ENCODE measurements around the gene IFI16. TPM values are rescaled to one million over a fixed set of nuclear protein-coding genes. Genes with fewer than 3 reads are reported as not detected.
A peak's percentile ranks its signal among the peaks of the same experiment; 100 is the strongest.
"Not testable (repeated sequence)": the region's sequence is repeated elsewhere in the genome, so short reads cannot be mapped to it uniquely, and the experiment has no call there.

The IFI16 gene
- total and polyA plus RNA-seq, 7 donors, result 9.6 to 29.4 (median 14.0) TPM

DNA sequence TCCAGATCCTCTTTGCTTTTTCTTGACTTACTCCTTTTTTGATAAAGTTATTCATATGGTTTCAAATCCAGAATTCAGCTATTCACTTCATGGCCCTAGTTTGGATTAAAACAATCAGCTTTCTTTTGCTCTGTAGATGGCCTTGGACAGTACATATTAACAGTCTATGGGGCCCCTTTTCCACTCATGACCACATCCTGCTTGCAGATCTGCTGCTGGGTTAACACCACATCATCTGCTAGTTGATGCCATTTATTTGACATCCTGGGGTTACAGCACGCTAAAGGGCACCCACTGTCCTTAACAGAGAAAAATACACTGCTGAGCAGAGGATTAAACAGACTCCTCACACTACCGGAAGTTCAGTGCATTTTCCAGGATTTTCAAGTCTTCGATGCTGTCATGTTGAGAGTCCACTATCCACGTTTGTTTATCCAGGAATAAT is 941 bp upstream of the IFI16 start:
- Histone ChIP-seq H3K36me3 (ENCODE audit: insufficient read depth in 1 of 2, low read depth in 1 of 2) (no peaks in the 10 kb centered on the region), H3K27me3 (ENCODE audit: insufficient read depth in 3 of 3, low read length in 2 of 3) (no peaks in the 10 kb centered on the region), H3K9me3 (no peaks in the 10 kb centered on the region), H3K4me3 (no peak overlapping the region), H3K27ac (peak overlapping the region; percentile 74), H3K4me1 (no peaks in the 10 kb centered on the region)
- intact Hi-C loops (cut with DNase I), result no loop called here
- WGBS, 3 donors, result 36 to 63% (median 48%) methylated on average over 4 of the region's 4 CpGs
- TF ChIP-seq CTCF (IDR thresholded peaks at IDR 0.05), result no peak
- DNase-seq, result no peak
- ATAC-seq, result peak in 2 of 4 donors; percentile 28 to 35

DNA sequence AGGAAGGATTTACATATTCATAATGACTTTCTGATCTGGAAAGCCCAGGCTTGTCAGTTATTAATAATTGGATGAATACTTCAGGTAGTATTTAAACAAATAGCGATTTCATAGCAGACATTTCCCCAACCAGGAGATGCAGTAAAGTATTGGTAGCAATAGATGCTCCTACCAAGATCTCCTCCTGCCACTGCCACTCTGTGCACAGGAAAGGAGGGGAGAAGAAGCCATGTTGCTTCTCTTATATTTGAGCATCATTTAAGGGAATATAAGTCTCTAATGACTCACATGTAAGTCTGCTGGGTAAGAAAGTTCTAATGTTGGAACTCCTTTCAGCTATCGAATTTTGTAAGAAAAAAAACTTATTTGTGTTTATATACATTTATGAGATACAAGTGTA is 420 bp upstream of the IFI16 start:
- intact Hi-C loops (cut with DNase I), result no loop called here
- 60 to 72% (median 70%) methylated on average over 2 of the region's 2 CpGs for WGBS, 3 donors
- Histone ChIP-seq H3K27ac (peak overlapping the region; percentile 74), H3K27me3 (ENCODE audit: insufficient read depth in 3 of 3, low read length in 2 of 3) (no peaks in the 10 kb centered on the region), H3K36me3 (ENCODE audit: insufficient read depth in 1 of 2, low read depth in 1 of 2) (no peaks in the 10 kb centered on the region), H3K9me3 (no peaks in the 10 kb centered on the region), H3K4me1 (no peaks in the 10 kb centered on the region), H3K4me3 (peak overlapping the region; percentile 67)
- DNase-seq, result no peak
- TF ChIP-seq CTCF (IDR thresholded peaks at IDR 0.05), result no peak
- ATAC-seq, result no peak

- no peaks in the 10 kb centered on the region for H3K27me3 ChIP-seq (ENCODE audit: insufficient read depth in 3 of 3, low read length in 2 of 3)
- intact Hi-C loops (cut with DNase I), result no loop called here
- TF ChIP-seq CTCF (IDR thresholded peaks at IDR 0.05), result no peak
- peak overlapping the region; percentile 74 for H3K27ac ChIP-seq
- H3K9me3 ChIP-seq, result no peaks in the 10 kb centered on the region
- ATAC-seq (no peak), DNase-seq (no peak)
- no peaks in the 10 kb centered on the region for H3K36me3 ChIP-seq (ENCODE audit: insufficient read depth in 1 of 2, low read depth in 1 of 2)
- no peaks in the 10 kb centered on the region for H3K4me1 ChIP-seq
- H3K4me3 ChIP-seq, result peak overlapping the region; percentile 67
- WGBS, 3 donors, result 18 to 52% (median 25%) methylated on average over 5 of the region's 5 CpGs
Observed at GRCh38 chr1:159010391-159010790, 684 bp downstream of the IFI16 start.

DNA sequence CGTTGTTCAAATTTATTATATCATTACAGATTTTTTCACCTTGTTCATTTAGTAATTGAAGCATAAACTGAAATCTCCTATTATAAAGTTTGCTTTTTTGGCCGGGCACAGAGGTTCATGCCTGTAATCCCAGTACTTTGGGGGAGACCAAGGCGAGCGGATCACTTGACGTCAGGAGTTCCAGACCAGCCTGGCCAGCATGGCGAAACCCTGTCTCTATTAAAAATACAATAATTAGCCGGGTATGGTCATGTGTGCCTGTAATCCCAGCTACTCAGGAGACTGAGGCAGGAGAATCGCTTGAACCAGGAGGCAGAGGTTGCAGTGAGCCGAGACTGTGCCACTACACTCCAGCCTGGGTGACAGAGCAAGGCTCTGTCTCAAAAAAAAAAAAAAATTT is 1.3 kb downstream of the IFI16 start:
- WGBS, 3 donors, result 32 to 54% (median 36%) methylated on average over 9 of the region's 9 CpGs

DNA sequence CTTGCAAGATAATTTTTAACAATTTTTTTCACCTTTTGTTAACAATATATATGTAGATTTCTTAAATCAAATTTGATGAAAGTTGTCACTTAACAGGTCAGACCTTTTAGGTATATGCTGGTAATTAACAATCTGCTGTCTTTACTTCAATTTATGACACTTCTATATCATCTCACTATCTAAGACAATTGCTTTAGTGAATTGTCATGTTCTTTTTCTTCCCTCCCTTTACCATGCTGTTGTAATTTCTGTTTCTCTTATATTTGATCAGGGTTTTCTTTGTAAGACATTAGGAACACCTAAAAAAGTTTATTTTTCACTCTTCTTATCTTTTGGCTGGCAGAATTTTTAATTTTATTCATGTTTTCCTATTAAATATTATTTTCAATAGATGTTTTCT is 2.0 kb downstream of the IFI16 start:
- Histone ChIP-seq H3K36me3 (ENCODE audit: insufficient read depth in 1 of 2, low read depth in 1 of 2) (peaks cover 3 to 11% of the 10 kb centered on the region in 2 donors), H3K9me3 (no peaks in the 10 kb centered on the region), H3K27me3 (ENCODE audit: insufficient read depth in 3 of 3, low read length in 2 of 3) (no peaks in the 10 kb centered on the region), H3K4me3 (peak overlapping the region; percentile 67), H3K27ac (peak overlapping the region; percentile 10), H3K4me1 (no peaks in the 10 kb centered on the region)
- ATAC-seq (no peak), DNase-seq (no peak)
- TF ChIP-seq CTCF (IDR thresholded peaks at IDR 0.05), result no peak
- intact Hi-C loops (cut with DNase I), result no loop called here

More for the DNA sequence above, 1.3 kb downstream of the IFI16 start:
- H3K27ac ChIP-seq, result peak overlapping the region; percentile 74
- H3K36me3 ChIP-seq (ENCODE audit: insufficient read depth in 1 of 2, low read depth in 1 of 2); H3K4me1 ChIP-seq; ATAC-seq; H3K27me3 ChIP-seq (ENCODE audit: insufficient read depth in 3 of 3, low read length in 2 of 3); H3K9me3 ChIP-seq; intact Hi-C loops (cut with DNase I); DNase-seq: not testable (repeated sequence)
- H3K4me3 ChIP-seq, result peak overlapping the region; percentile 67
